ENCODE measurements around the gene GPATCH1. TPM values are rescaled to one million over a fixed set of nuclear protein-coding genes. Genes with fewer than 3 reads are reported as not detected.
"Not testable (repeated sequence)": the region's sequence is repeated elsewhere in the genome, so short reads cannot be mapped to it uniquely, and the experiment has no call there.

The GPATCH1 gene
- total RNA-seq, 4 donors from 2014 or later = 4.5 to 7.6 (median 5.5) TPM

DNA sequence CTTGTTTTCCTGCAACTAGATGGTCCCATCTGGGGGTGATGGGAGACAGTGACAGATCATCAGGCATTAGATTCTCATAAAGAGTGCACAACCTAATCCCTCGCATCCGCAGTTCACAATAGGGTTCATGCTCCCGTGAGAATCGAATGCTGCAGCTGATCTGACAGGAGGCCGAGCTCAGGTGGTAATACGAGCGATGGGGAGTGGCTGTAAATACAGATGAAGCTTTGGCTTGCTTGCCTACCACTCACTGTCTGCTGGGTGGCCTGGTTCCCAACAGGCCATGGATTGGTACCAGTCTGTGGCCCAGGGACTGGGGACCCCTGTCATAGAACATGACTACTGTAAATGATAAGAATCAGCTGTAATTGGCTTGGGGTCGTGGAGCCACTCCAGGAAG lies 78.9 kb downstream of the GPATCH1 start:
- ATAC-seq (ENCODE audit: low FRiP score) = no peak
- TF ChIP-seq, protein P1, sequence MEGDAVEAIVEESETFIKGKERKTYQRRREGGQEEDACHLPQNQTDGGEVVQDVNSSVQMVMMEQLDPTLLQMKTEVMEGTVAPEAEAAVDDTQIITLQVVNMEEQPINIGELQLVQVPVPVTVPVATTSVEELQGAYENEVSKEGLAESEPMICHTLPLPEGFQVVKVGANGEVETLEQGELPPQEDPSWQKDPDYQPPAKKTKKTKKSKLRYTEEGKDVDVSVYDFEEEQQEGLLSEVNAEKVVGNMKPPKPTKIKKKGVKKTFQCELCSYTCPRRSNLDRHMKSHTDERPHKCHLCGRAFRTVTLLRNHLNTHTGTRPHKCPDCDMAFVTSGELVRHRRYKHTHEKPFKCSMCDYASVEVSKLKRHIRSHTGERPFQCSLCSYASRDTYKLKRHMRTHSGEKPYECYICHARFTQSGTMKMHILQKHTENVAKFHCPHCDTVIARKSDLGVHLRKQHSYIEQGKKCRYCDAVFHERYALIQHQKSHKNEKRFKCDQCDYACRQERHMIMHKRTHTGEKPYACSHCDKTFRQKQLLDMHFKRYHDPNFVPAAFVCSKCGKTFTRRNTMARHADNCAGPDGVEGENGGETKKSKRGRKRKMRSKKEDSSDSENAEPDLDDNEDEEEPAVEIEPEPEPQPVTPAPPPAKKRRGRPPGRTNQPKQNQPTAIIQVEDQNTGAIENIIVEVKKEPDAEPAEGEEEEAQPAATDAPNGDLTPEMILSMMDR (IDR thresholded peaks at IDR 0.05) = no peak
- DNase-seq (ENCODE audit: low spot score) = no peak

GRCh38 chr19:33161201-33161600 lies 80.2 kb downstream of the GPATCH1 start:
- no peak for ATAC-seq (ENCODE audit: low FRiP score)
- no peak for DNase-seq (ENCODE audit: low spot score)
- TF ChIP-seq, protein P1 (IDR thresholded peaks at IDR 0.05) = no peak

DNA sequence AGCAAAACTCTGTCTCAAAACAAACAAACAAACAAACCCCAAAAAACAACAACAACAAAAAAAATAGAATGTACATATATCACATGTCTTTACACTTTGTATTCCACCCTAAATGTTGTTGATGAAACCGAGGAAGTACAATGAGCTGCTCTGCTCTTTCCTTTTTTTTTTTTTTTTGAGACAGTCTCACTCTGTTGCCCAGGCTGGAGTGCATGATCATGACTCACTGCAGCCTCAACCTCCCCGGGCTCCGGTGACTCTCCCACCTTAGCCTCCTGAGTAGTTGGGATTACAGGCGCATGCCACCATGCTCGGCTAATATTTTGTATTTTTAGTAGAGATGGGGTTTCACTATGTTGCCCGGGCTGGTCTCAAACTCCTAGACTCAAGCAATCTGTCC lies 82.5 kb downstream of the GPATCH1 start:
- DNase-seq (ENCODE audit: low spot score) = no peak
- TF ChIP-seq, protein P1 (IDR thresholded peaks at IDR 0.05) = no peak
- no peak for ATAC-seq (ENCODE audit: low FRiP score)

- not testable (repeated sequence) for DNase-seq (ENCODE audit: low spot score)
Observed at GRCh38 chr19:33166037-33166436, 85.1 kb downstream of the GPATCH1 start.

GRCh38 chr19:33167438-33167837 lies 86.5 kb downstream of the GPATCH1 start:
- TF ChIP-seq, protein P1 (IDR thresholded peaks at IDR 0.05) = no peak
- DNase-seq (ENCODE audit: low spot score) = no peak
- no peak for ATAC-seq (ENCODE audit: low FRiP score)

More at GRCh38 chr19:33166037-33166436, 85.1 kb downstream of the GPATCH1 start:
- ATAC-seq (ENCODE audit: low FRiP score) = not testable (repeated sequence)

DNA sequence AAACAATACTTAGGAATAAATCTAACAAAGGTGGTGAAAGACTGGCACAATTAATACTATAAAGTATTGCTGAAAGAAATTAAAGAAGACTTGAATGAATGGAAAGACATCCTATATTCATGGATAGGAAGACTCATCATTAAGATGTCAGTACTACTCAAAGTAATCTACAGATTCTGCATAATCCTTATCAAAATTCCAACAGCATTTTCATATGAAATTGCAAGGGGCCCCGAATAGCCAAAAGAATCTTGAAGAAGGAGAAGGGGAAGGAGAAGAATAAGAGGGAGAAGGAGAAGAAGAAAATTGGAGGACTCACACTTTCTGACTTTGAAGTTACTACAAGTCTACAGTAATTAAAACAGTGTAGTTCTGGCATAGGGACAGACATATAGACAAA lies 87.5 kb downstream of the GPATCH1 start:
- ATAC-seq (ENCODE audit: low FRiP score) (no peak), DNase-seq (ENCODE audit: low spot score) (no peak)
- TF ChIP-seq, protein P1 (IDR thresholded peaks at IDR 0.05) = no peak

- no peak for ATAC-seq (ENCODE audit: low FRiP score)
- no peak for DNase-seq (ENCODE audit: low spot score)
- TF ChIP-seq, protein P1 (IDR thresholded peaks at IDR 0.05) = no peak
Observed at GRCh38 chr19:33171222-33171795, 90.3 kb downstream of the GPATCH1 start.
